Measurements from ENCODE around the gene PARP1.

GRCh38 chr1:226438007-226438406, 30.1 kb upstream of the PARP1 start:
- TF ChIP-seq CTCF (IDR thresholded peaks at IDR 0.05; ENCODE audit: low read length) (no peak), EZH2 (IDR thresholded peaks at IDR 0.05; ENCODE audit: borderline replicate concordance, low read length) (no peak)
